Natural killer cell treated with Interleukin-12 subunit alpha and Interleukin-12 subunit beta and Interleukin-15 and Interleukin-18, amount 100 ng/mL, for 72 hours (primary cell): ENCODE data around the gene YPEL4. TPM values are rescaled to one million over a fixed set of nuclear protein-coding genes. Genes with fewer than 3 reads are reported as not detected.

Source experiments
- ATAC-seq, 2 donors: fragments of 150-1000 bp; cut with Tn5 transposase in 1 of 2; sonication (Bioruptor Pico), chemical (Tn5 transposase) in 1 of 2; 2 replicates each; pipeline ENCODE4 v1.10.0; 2021
- DNase-seq: peaks from one replicate; pipeline ENCODE4 v3.0.0; 2022; ENCODE audit warnings: low spot score
- H3K27ac Mint-ChIP-seq, 2 donors: 1 replicate in 1 of 2; 2 replicates in 1 of 2; pipeline ENCODE4 v1.8.0; 2022; ENCODE audit warnings: mixed read lengths in 2 of 2, mild to moderate bottlenecking in 1 of 2, moderate library complexity in 1 of 2
- H3K27me3 Mint-ChIP-seq, 2 donors: 1 replicate in 1 of 2; 2 replicates in 1 of 2; pipeline ENCODE4 v1.8.0; 2022; ENCODE audit warnings: mixed read lengths in 2 of 2
- H3K36me3 Mint-ChIP-seq: one replicate; pipeline ENCODE4 v1.8.0; 2022; ENCODE audit warnings: mixed read lengths
- H3K4me1 Mint-ChIP-seq, 2 donors: 1 replicate in 1 of 2; 2 replicates in 1 of 2; pipeline ENCODE4 v1.8.0; 2022; ENCODE audit warnings: low read depth in 2 of 2, mixed read lengths in 2 of 2, mild to moderate bottlenecking in 1 of 2
- H3K4me3 Mint-ChIP-seq: one replicate; pipeline ENCODE4 v1.8.0; 2022; ENCODE audit warnings: mixed read lengths
- H3K9me3 Mint-ChIP-seq: 2 replicates; pipeline ENCODE4 v1.8.0; 2022; ENCODE audit warnings: mixed read lengths
- total RNA-seq, 2 donors: library from RNA; stranded (reverse); gene quantifications; one replicate each; pipeline ENCODE4 v1.2.3, GENCODE V29; 2022

The YPEL4 gene
- total RNA-seq, 2 donors from 2014 or later, result not detected

GRCh38 chr11:57633394-57634070 lies 16.2 kb downstream of the YPEL4 start:
- H3K4me3 Mint-ChIP-seq, result no peak overlapping the region
- ATAC-seq (no peak), DNase-seq (no peak)
- no peaks in the 10 kb centered on the region for H3K36me3 Mint-ChIP-seq
- no peak overlapping the region for H3K27ac Mint-ChIP-seq
- no peaks in the 10 kb centered on the region for H3K9me3 Mint-ChIP-seq
- H3K27me3 Mint-ChIP-seq, result peaks cover 27 to 35% of the 10 kb centered on the region in 2 donors
- H3K4me1 Mint-ChIP-seq, result peaks cover 8 to 9% of the 10 kb centered on the region in 2 donors

- DNase-seq, result no peak
- no peaks in the 10 kb centered on the region for H3K9me3 Mint-ChIP-seq
- ATAC-seq, result no peak
- H3K36me3 Mint-ChIP-seq, result no peaks in the 10 kb centered on the region
- H3K27me3 Mint-ChIP-seq, result peaks cover 19 to 31% of the 10 kb centered on the region in 2 donors
- no peaks in the 10 kb centered on the region for H3K4me1 Mint-ChIP-seq
- H3K27ac Mint-ChIP-seq, result no peak overlapping the region
- H3K4me3 Mint-ChIP-seq, result no peak overlapping the region
These were observed 17.6 kb downstream of the YPEL4 start for GRCh38 chr11:57632116-57632515.

- H3K36me3 Mint-ChIP-seq, result no peaks in the 10 kb centered on the region
- no peaks in the 10 kb centered on the region for H3K9me3 Mint-ChIP-seq
- H3K27me3 Mint-ChIP-seq, result peaks cover 19 to 31% of the 10 kb centered on the region in 2 donors
- ATAC-seq (no peak), DNase-seq (no peak)
- no peaks in the 10 kb centered on the region for H3K4me1 Mint-ChIP-seq
- no peak overlapping the region for H3K27ac Mint-ChIP-seq
- H3K4me3 Mint-ChIP-seq, result no peak overlapping the region
These were observed 19.5 kb downstream of the YPEL4 start for GRCh38 chr11:57630171-57630570.

- Mint-ChIP-seq H3K27ac (no peak overlapping the region), H3K4me3 (no peak overlapping the region), H3K27me3 (peaks cover 11 to 18% of the 10 kb centered on the region in 2 donors), H3K36me3 (no peaks in the 10 kb centered on the region), H3K9me3 (no peaks in the 10 kb centered on the region), H3K4me1 (no peaks in the 10 kb centered on the region)
- DNase-seq (no peak), ATAC-seq (no peak)
These were observed 22.8 kb downstream of the YPEL4 start for GRCh38 chr11:57626895-57627294.

GRCh38 chr11:57624864-57625263 lies 24.8 kb downstream of the YPEL4 start:
- no peak overlapping the region for H3K27ac Mint-ChIP-seq
- H3K4me1 Mint-ChIP-seq, result no peaks in the 10 kb centered on the region
- H3K27me3 Mint-ChIP-seq, result peaks cover 5 to 11% of the 10 kb centered on the region in 2 donors
- no peak for ATAC-seq
- H3K4me3 Mint-ChIP-seq, result no peak overlapping the region
- no peaks in the 10 kb centered on the region for H3K9me3 Mint-ChIP-seq
- DNase-seq, result no peak
- H3K36me3 Mint-ChIP-seq, result peaks cover 6% of the 10 kb centered on the region

- peaks cover 6% of the 10 kb centered on the region for H3K36me3 Mint-ChIP-seq
- no peak for ATAC-seq
- no peaks in the 10 kb centered on the region for H3K4me1 Mint-ChIP-seq
- H3K27me3 Mint-ChIP-seq, result peaks cover 2 to 6% of the 10 kb centered on the region in 2 donors
- H3K9me3 Mint-ChIP-seq, result no peaks in the 10 kb centered on the region
- H3K27ac Mint-ChIP-seq, result no peak overlapping the region
- H3K4me3 Mint-ChIP-seq, result no peak overlapping the region
- DNase-seq, result no peak
These were observed 27.4 kb downstream of the YPEL4 start for GRCh38 chr11:57622263-57622662.

- no peak overlapping the region for H3K4me3 Mint-ChIP-seq
- H3K27me3 Mint-ChIP-seq, result peaks cover 6% of the 10 kb centered on the region in 2 donors
- H3K9me3 Mint-ChIP-seq, result no peaks in the 10 kb centered on the region
- no peaks in the 10 kb centered on the region for H3K4me1 Mint-ChIP-seq
- ATAC-seq (no peak), DNase-seq (no peak)
- H3K36me3 Mint-ChIP-seq, result peaks cover 6% of the 10 kb centered on the region
- H3K27ac Mint-ChIP-seq, result no peak overlapping the region
These were observed 29.2 kb downstream of the YPEL4 start for GRCh38 chr11:57620467-57620866.

GRCh38 chr11:57619331-57619730 lies 30.4 kb downstream of the YPEL4 start:
- DNase-seq (no peak), ATAC-seq (no peak)
- Mint-ChIP-seq H3K4me1 (no peaks in the 10 kb centered on the region), H3K27ac (no peak overlapping the region), H3K4me3 (no peak overlapping the region), H3K36me3 (peaks cover 6% of the 10 kb centered on the region), H3K9me3 (no peaks in the 10 kb centered on the region), H3K27me3 (peaks cover 6% of the 10 kb centered on the region in 2 donors)

- no peak for DNase-seq
- peaks cover 6% of the 10 kb centered on the region for H3K36me3 Mint-ChIP-seq
- H3K27me3 Mint-ChIP-seq, result peaks cover 6% of the 10 kb centered on the region in 2 donors
- H3K9me3 Mint-ChIP-seq, result no peaks in the 10 kb centered on the region
- H3K4me1 Mint-ChIP-seq, result no peaks in the 10 kb centered on the region
- no peak for ATAC-seq
- H3K27ac Mint-ChIP-seq, result no peak overlapping the region
- no peak overlapping the region for H3K4me3 Mint-ChIP-seq
These were observed 31.3 kb downstream of the YPEL4 start for GRCh38 chr11:57618438-57618837.

GRCh38 chr11:57616595-57616994 lies 33.1 kb downstream of the YPEL4 start:
- Mint-ChIP-seq H3K27ac (no peak overlapping the region), H3K4me3 (no peak overlapping the region), H3K36me3 (peaks cover 6% of the 10 kb centered on the region), H3K9me3 (no peaks in the 10 kb centered on the region), H3K27me3 (peaks cover 6 to 10% of the 10 kb centered on the region in 2 donors), H3K4me1 (no peaks in the 10 kb centered on the region)
- ATAC-seq, result no peak
- no peak for DNase-seq

- H3K27me3 Mint-ChIP-seq, result peaks cover 1 to 9% of the 10 kb centered on the region in 2 donors
- no peaks in the 10 kb centered on the region for H3K4me1 Mint-ChIP-seq
- no peak overlapping the region for H3K4me3 Mint-ChIP-seq
- H3K36me3 Mint-ChIP-seq, result peaks cover under 1% of the 10 kb centered on the region
- DNase-seq (no peak), ATAC-seq (no peak)
- H3K27ac Mint-ChIP-seq, result no peak overlapping the region
- H3K9me3 Mint-ChIP-seq, result no peaks in the 10 kb centered on the region
These were observed 34.4 kb downstream of the YPEL4 start for GRCh38 chr11:57615308-57615707.

GRCh38 chr11:57614234-57614772 lies 35.4 kb downstream of the YPEL4 start:
- H3K4me3 Mint-ChIP-seq, result no peak overlapping the region
- H3K9me3 Mint-ChIP-seq, result no peaks in the 10 kb centered on the region
- no peaks in the 10 kb centered on the region for H3K4me1 Mint-ChIP-seq
- DNase-seq (no peak), ATAC-seq (no peak)
- H3K36me3 Mint-ChIP-seq, result no peaks in the 10 kb centered on the region
- H3K27ac Mint-ChIP-seq, result no peak overlapping the region
- peaks cover 0 to 9% of the 10 kb centered on the region in 2 donors for H3K27me3 Mint-ChIP-seq

- DNase-seq, result no peak
- H3K36me3 Mint-ChIP-seq, result no peaks in the 10 kb centered on the region
- peaks cover 0 to 5% of the 10 kb centered on the region in 2 donors for H3K27me3 Mint-ChIP-seq
- no peaks in the 10 kb centered on the region for H3K9me3 Mint-ChIP-seq
- no peaks in the 10 kb centered on the region for H3K4me1 Mint-ChIP-seq
- ATAC-seq, result no peak
- H3K27ac Mint-ChIP-seq, result no peak overlapping the region
- no peak overlapping the region for H3K4me3 Mint-ChIP-seq
These were observed 39.5 kb downstream of the YPEL4 start for GRCh38 chr11:57610170-57610569.

GRCh38 chr11:57605028-57605420 lies 44.7 kb downstream of the YPEL4 start:
- DNase-seq (no peak), ATAC-seq (no peak)
- Mint-ChIP-seq H3K27me3 (peaks cover 1 to 4% of the 10 kb centered on the region in 2 donors), H3K36me3 (no peaks in the 10 kb centered on the region), H3K4me1 (no peaks in the 10 kb centered on the region), H3K4me3 (no peak overlapping the region), H3K27ac (no peak overlapping the region), H3K9me3 (no peaks in the 10 kb centered on the region)
